Measurements from ENCODE around the gene IGDCC3. TPM values are rescaled to one million over a fixed set of nuclear protein-coding genes. Genes with fewer than 3 reads are reported as not detected.

The IGDCC3 gene
- total RNA-seq, 1 experiment from 2014 or later = not detected

GRCh38 chr15:65410036-65410435 is 32.2 kb upstream of the IGDCC3 start:
- Mint-ChIP-seq H3K4me1 (ENCODE audit: low read depth, unreplicated experiment) (peaks cover 18% of the 10 kb centered on the region), H3K27ac (ENCODE audit: unreplicated experiment) (no peak overlapping the region), H3K36me3 (ENCODE audit: insufficient read depth, unreplicated experiment) (no peaks in the 10 kb centered on the region), H3K9me3 (ENCODE audit: low read depth, unreplicated experiment) (no peaks in the 10 kb centered on the region), H3K27me3 (ENCODE audit: unreplicated experiment) (peaks cover 23% of the 10 kb centered on the region), H3K4me3 (ENCODE audit: low read depth, unreplicated experiment) (no peak overlapping the region)
- CTCF ChIA-PET = interaction anchor here (1.7 kb wide), 1 partner anchor 10 kb away, joined by 6 read pairs; no protein-coding TSS in a partner anchor
- TF ChIP-seq, protein P1, sequence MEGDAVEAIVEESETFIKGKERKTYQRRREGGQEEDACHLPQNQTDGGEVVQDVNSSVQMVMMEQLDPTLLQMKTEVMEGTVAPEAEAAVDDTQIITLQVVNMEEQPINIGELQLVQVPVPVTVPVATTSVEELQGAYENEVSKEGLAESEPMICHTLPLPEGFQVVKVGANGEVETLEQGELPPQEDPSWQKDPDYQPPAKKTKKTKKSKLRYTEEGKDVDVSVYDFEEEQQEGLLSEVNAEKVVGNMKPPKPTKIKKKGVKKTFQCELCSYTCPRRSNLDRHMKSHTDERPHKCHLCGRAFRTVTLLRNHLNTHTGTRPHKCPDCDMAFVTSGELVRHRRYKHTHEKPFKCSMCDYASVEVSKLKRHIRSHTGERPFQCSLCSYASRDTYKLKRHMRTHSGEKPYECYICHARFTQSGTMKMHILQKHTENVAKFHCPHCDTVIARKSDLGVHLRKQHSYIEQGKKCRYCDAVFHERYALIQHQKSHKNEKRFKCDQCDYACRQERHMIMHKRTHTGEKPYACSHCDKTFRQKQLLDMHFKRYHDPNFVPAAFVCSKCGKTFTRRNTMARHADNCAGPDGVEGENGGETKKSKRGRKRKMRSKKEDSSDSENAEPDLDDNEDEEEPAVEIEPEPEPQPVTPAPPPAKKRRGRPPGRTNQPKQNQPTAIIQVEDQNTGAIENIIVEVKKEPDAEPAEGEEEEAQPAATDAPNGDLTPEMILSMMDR (IDR thresholded peaks at IDR 0.05; ENCODE audit: unreplicated experiment) = no peak
- DNase-seq = no peak
- BruUV-seq (replicated peaks) = no TSS peak
- intact Hi-C loops (cut with micrococcal nuclease; ENCODE audit: unreplicated experiment) = no loop called here

- H3K36me3 Mint-ChIP-seq (ENCODE audit: insufficient read depth, unreplicated experiment) = no peaks in the 10 kb centered on the region
- DNase-seq = no peak
- H3K27ac Mint-ChIP-seq (ENCODE audit: unreplicated experiment) = no peak overlapping the region
- intact Hi-C loops (cut with micrococcal nuclease; ENCODE audit: unreplicated experiment) = no loop called here
- peaks cover 16% of the 10 kb centered on the region for H3K4me1 Mint-ChIP-seq (ENCODE audit: low read depth, unreplicated experiment)
- CTCF ChIA-PET = interaction anchor here (1.7 kb wide), 1 partner anchor 9 kb away, joined by 6 read pairs; no protein-coding TSS in a partner anchor
- peaks cover 32% of the 10 kb centered on the region for H3K27me3 Mint-ChIP-seq (ENCODE audit: unreplicated experiment)
- H3K4me3 Mint-ChIP-seq (ENCODE audit: low read depth, unreplicated experiment) = no peak overlapping the region
- TF ChIP-seq, protein P1 (IDR thresholded peaks at IDR 0.05; ENCODE audit: unreplicated experiment) = no peak
- H3K9me3 Mint-ChIP-seq (ENCODE audit: low read depth, unreplicated experiment) = no peaks in the 10 kb centered on the region
- BruUV-seq (replicated peaks) = no TSS peak
These were observed 31.3 kb upstream of the IGDCC3 start for GRCh38 chr15:65409036-65409631.

DNA sequence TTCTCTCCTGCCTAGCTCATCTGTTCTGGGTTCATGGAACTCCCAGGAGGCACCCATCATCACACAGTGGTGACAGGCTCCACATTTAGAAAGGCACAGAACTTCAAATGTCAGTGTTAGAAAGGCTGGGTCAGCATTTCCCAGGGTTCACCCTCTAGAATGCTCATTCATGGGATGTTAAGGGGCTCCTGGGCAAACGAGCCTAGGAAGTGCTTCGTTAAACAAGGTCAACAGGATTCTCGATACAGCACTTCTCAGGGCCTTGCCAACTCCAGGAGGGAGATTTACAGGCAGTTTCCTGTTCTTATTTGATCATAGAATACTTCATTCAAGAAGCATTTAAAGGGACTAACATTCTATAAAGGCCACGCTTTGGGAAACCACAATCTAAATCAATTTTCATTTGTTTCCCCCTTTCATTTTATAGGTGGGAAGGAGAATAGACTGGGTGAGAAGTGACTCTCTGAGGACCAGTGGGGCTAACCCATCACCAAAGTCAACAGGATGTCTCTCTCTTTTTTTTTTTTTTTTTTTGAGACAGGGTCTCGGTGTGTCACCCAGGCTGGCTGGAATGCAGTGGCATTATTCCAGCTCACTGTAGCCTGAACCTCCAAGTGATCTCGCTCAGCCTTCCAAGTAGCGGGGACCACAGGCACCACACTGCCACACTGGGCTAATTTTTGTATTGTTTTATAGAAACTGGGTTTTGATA is 30.7 kb upstream of the IGDCC3 start:
- TF ChIP-seq, protein P1 (IDR thresholded peaks at IDR 0.05; ENCODE audit: unreplicated experiment) = no peak
- H3K27me3 Mint-ChIP-seq (ENCODE audit: unreplicated experiment) = peaks cover 39% of the 10 kb centered on the region
- no TSS peak for BruUV-seq (replicated peaks)
- H3K9me3 Mint-ChIP-seq (ENCODE audit: low read depth, unreplicated experiment) = no peaks in the 10 kb centered on the region
- H3K27ac Mint-ChIP-seq (ENCODE audit: unreplicated experiment) = no peak overlapping the region
- CTCF ChIA-PET = interaction anchor here (1.7 kb wide), 1 partner anchor 8 kb away, joined by 6 read pairs; no protein-coding TSS in a partner anchor
- H3K4me3 Mint-ChIP-seq (ENCODE audit: low read depth, unreplicated experiment) = no peak overlapping the region
- DNase-seq = no peak
- H3K4me1 Mint-ChIP-seq (ENCODE audit: low read depth, unreplicated experiment) = peaks cover 10% of the 10 kb centered on the region
- intact Hi-C loops (cut with micrococcal nuclease; ENCODE audit: unreplicated experiment) = no loop called here
- no peaks in the 10 kb centered on the region for H3K36me3 Mint-ChIP-seq (ENCODE audit: insufficient read depth, unreplicated experiment)

GRCh38 chr15:65406424-65407000 is 28.7 kb upstream of the IGDCC3 start:
- H3K4me3 Mint-ChIP-seq (ENCODE audit: low read depth, unreplicated experiment) = no peak overlapping the region
- CTCF ChIA-PET = interaction anchor here (0.9 kb wide), 1 partner anchor 14 kb away, joined by 6 read pairs; no protein-coding TSS in a partner anchor
- intact Hi-C loops (cut with micrococcal nuclease; ENCODE audit: unreplicated experiment) = no loop called here
- no TSS peak for BruUV-seq (replicated peaks)
- peaks cover 43% of the 10 kb centered on the region for H3K27me3 Mint-ChIP-seq (ENCODE audit: unreplicated experiment)
- no peak for DNase-seq
- TF ChIP-seq, protein P1 (IDR thresholded peaks at IDR 0.05; ENCODE audit: unreplicated experiment) = no peak
- peaks cover 4% of the 10 kb centered on the region for H3K4me1 Mint-ChIP-seq (ENCODE audit: low read depth, unreplicated experiment)
- no peak overlapping the region for H3K27ac Mint-ChIP-seq (ENCODE audit: unreplicated experiment)
- H3K9me3 Mint-ChIP-seq (ENCODE audit: low read depth, unreplicated experiment) = no peaks in the 10 kb centered on the region
- H3K36me3 Mint-ChIP-seq (ENCODE audit: insufficient read depth, unreplicated experiment) = no peaks in the 10 kb centered on the region

All from Calu3 (cell line).